ENCODE measurements around the gene LIPM.

The LIPM gene

DNA sequence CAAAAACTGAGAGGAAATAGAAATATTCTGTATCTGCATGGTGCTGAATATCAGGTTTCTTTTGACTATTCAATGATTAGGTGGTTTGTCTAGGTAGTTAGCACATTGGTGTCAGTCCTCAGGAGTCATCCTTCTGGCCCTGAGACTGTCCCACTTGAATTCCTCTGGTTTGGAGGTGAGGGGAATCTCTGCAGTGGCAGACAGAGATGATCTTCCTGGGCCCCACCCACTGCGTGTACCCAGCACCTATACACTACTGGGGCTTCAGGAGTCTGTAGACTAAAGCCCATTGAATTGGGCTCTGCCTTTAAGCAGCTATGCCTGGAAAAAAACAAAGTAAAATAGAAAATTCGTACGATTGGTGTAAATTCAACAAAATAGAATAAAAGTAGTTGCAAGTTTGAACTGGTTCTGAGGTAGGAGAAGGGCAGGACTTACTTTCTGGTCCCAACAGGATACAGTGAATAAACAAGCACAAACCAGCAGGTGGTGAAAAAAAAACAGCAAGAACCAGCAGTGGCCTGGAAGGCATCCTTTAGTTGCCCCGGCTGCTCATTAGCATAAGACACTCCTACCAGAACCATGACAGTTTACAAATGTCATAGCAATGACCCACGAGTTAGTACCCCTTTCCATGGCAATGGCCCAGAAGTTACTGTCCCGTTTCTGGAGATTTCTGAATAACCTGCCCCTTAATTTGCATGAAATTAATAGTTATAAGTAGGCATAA, 1.7 kb downstream of the LIPM start:
- DNase-seq (ENCODE audit: extremely low spot score), result no peak
- TF ChIP-seq, protein P1, sequence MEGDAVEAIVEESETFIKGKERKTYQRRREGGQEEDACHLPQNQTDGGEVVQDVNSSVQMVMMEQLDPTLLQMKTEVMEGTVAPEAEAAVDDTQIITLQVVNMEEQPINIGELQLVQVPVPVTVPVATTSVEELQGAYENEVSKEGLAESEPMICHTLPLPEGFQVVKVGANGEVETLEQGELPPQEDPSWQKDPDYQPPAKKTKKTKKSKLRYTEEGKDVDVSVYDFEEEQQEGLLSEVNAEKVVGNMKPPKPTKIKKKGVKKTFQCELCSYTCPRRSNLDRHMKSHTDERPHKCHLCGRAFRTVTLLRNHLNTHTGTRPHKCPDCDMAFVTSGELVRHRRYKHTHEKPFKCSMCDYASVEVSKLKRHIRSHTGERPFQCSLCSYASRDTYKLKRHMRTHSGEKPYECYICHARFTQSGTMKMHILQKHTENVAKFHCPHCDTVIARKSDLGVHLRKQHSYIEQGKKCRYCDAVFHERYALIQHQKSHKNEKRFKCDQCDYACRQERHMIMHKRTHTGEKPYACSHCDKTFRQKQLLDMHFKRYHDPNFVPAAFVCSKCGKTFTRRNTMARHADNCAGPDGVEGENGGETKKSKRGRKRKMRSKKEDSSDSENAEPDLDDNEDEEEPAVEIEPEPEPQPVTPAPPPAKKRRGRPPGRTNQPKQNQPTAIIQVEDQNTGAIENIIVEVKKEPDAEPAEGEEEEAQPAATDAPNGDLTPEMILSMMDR (IDR thresholded peaks at IDR 0.05; ENCODE audit: control extremely low read depth, extremely low read depth, low read depth, missing control alignments), result no peak
- CTCF ChIA-PET, result interaction anchor here (0.8 to 2.0 kb wide), 7 partner anchors 10 to 240 kb away, joined by 3 to 4 read pairs (median 3); no protein-coding TSS in a partner anchor
- POLR2A ChIA-PET, result no interaction called here

DNA sequence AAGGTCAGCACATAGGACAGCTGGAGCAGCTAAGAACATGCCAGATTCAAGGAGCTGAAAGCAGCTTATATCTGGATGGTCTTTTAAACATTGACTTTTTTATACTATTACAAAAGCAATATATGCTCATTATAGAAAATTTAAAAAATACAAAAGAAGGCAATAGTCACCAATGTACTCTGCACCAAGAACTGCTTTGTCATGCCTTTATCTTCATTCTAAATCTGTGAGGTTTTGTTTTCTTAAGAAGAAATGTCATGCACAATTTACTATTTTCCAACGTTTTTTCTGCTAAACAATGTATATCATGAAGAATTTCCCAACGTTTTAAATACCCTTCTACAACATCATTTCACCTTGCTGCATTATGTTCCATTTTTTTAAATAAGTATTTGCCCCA, 2.8 kb downstream of the LIPM start:
- CTCF ChIA-PET, result interaction anchor here (0.8 to 1.7 kb wide), 4 partner anchors 9 to 241 kb away, joined by 3 read pairs; no protein-coding TSS in a partner anchor
- no peak for DNase-seq (ENCODE audit: extremely low spot score)
- TF ChIP-seq, protein P1 (IDR thresholded peaks at IDR 0.05; ENCODE audit: control extremely low read depth, extremely low read depth, low read depth, missing control alignments), result no peak
- POLR2A ChIA-PET, result no interaction called here

DNA sequence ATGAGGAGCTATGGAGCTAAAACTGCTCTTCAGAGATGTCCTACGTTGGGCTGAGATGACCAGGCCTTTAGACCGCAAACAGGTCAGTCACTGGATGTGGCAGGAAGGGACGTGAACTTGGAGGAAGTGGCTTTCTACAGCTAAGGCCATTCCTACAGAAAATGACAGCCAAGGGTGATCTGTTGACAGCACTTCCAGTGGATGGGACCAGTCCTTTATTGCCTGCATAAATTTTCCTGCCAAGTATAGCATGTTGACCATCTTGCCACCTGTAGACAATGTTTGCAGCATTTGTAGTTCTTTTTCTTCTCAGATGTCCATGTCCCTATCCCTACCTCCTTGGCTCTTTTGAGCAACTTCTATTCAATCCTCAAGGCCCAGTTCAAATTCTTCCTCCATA, 3.4 kb downstream of the LIPM start:
- CTCF ChIA-PET, result interaction anchor here (1.1 to 1.7 kb wide), 3 partner anchors 8 to 242 kb away, joined by 3 read pairs; partner anchors contain the start of gene LIPN

DNA sequence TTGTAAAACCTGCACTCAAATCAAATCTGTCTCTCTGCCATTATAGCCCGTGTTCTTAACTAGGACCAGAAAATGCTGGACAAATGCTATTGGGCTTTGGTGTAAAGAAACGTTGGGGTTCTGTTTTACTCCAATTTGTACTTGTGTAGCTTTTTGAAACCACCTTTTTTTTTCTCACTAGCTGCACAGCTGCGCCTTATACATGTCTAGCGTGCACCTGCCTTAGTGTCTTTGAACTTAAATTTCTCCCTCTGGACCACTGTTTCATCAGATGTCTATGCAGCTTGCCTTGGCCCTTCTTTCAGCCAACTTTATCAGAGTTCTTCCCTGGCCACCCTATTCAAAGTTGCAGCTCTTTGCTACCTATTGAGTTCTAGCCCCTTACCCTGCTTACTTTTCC, 7.1 kb downstream of the LIPM start:
- no peak for DNase-seq (ENCODE audit: extremely low spot score)
- TF ChIP-seq, protein P1 (IDR thresholded peaks at IDR 0.05; ENCODE audit: control extremely low read depth, extremely low read depth, low read depth, missing control alignments), result no peak
- POLR2A ChIA-PET, result no interaction called here
- CTCF ChIA-PET, result interaction anchor here (0.8 to 4.2 kb wide), 13 partner anchors 10 to 247 kb away, joined by 3 to 21 read pairs (median 10); no protein-coding TSS in a partner anchor

More for the DNA sequence above, 3.4 kb downstream of the LIPM start:
- no peak for DNase-seq (ENCODE audit: extremely low spot score)
- POLR2A ChIA-PET, result no interaction called here
- TF ChIP-seq, protein P1 (IDR thresholded peaks at IDR 0.05; ENCODE audit: control extremely low read depth, extremely low read depth, low read depth, missing control alignments), result no peak

DNA sequence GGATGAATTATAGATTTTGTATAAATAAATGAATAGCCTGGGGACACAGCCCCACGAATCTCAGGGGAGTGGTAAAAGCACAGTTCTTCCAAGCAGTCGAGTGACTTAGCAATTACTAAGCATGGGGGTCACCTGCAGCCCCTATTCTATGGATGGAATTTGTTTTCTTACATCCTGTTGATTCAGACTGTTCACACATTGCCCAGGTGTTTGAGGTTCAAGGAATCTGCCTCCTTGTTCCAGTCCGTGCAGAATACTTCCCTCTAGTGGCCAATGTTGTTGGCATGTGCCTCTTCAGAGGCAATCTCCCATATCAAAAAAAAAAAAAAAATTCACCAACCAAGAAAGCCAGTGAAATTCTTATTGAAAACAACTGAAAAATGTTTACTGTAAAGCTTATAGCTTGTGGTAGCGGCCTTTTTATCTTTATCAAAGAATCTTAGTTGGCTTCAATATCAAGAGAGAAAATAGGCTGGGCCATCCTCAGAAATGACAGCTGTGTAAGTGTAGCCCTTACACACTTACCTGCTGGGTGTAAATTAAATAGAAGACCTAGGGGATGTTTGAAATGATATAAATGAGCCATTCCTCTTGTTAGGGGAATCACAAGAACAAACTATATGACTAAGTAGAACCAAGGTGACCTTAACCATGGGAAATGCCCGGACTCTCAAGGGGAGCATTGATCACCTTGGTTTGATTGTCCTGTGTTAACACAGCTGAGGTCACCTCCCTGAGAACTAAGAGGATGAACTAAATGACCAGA, 7.8 kb downstream of the LIPM start:
- CTCF ChIA-PET, result interaction anchor here (0.8 to 4.2 kb wide), 25 partner anchors 7 to 248 kb away, joined by 3 to 21 read pairs (median 5); partner anchors contain the start of gene LIPM
- TF ChIP-seq, protein P1 (IDR thresholded peaks at IDR 0.05; ENCODE audit: control extremely low read depth, extremely low read depth, low read depth, missing control alignments), result peak; percentile 62
- DNase-seq (ENCODE audit: extremely low spot score), result peak; percentile 35
- POLR2A ChIA-PET, result no interaction called here

DNA sequence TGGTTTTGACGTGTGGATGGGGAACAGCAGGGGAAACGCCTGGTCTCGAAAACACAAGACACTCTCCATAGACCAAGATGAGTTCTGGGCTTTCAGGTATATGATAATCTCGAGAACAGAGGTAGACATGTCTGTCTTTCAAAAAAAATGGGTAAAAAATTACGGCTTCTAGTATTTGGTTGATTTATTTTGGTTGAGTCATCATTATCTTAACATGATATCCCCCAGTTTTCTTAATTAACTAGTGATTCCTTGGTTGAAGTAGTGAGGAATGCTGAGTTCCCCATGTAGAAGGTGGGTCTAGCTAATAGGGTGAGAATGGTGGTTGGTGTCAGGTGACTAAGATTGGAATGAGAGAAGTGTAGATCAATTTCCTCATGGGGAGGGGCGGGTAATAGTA, 10.7 kb downstream of the LIPM start:
- ChIA-PET CTCF (interaction anchor here (1.5 to 1.6 kb wide), 2 partner anchors 10 to 23 kb away, joined by 6 to 11 read pairs; no protein-coding TSS in a partner anchor), POLR2A (no interaction called here)
- TF ChIP-seq, protein P1 (IDR thresholded peaks at IDR 0.05; ENCODE audit: control extremely low read depth, extremely low read depth, low read depth, missing control alignments), result no peak
- no peak for DNase-seq (ENCODE audit: extremely low spot score)

All from GM10248 (cell line).